SHP77 treated with DMSO at 0.1 percent for 48 hours (cell line): Measurements from ENCODE around the gene EVX1.

Experiments
- DNase-seq: peaks from one replicate; lab custom pipeline; 2025; lab: John Stamatoyannopoulos, UW

The EVX1 gene

DNA sequence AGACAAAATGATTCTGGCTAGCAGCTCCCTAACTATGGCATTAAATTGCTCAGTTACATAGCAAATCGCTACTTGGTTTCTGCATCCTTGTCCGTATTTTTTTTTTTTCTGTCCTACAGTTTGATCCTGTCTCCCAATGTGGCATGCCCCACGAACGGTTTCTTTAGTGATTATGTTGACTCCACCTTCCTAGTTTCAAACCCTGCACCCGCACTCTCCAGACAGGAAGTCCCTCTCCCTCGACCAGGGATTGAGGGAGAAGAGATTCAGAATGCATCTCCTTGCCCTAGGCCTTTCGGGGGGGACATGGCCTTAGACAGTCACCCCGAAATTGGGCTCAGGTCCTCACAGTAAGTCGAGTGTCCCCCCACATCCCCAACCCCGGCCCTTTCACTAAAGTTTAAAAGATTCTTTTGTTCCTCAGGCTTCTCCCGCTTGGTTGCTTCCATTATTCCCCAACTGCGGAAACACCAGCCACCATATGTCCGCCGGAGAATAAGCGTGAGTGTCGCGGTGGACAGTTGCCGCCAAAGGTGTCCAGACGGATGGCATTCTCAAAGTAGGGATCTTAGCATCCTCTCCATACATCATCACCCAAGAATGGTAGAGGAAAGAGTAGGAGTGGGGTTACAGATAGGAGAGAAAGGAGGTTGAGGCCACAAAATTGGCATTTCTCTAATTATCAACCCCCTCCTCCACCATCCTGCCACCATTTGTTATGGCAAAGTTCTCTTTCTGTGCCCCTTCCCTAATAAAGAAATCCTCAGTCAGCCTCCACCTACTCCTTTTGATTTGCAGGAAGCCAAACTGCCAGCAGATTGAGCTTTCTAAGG lies 7.3 kb downstream of the EVX1 start:
- no peak for DNase-seq

DNA sequence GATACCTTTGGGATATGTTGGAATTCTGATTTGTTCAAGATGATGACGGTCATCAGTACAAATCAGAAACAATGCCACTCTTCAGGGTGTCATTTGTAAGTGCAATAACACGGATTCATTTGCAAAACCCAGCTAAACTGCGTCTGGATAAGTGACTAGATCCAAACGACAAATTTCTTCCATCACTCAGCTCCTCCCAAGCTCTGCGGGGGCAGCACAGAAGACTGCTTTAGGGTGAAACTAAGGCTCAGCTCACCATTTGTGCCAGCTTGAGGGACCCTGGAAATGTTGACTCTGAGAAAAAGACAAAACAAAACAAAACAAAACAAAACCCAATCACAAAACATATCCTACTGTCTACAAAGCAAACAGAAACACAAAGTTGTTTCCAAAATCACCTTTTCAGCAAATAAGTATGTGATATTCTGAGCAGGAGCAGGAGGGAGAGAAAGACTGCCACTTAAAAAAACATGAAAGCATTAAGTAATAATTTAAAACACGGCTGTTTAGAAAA lies 8.0 kb downstream of the EVX1 start:
- no peak for DNase-seq

GRCh38 chr7:27251136-27251651 lies 8.6 kb downstream of the EVX1 start:
- no peak for DNase-seq

DNA sequence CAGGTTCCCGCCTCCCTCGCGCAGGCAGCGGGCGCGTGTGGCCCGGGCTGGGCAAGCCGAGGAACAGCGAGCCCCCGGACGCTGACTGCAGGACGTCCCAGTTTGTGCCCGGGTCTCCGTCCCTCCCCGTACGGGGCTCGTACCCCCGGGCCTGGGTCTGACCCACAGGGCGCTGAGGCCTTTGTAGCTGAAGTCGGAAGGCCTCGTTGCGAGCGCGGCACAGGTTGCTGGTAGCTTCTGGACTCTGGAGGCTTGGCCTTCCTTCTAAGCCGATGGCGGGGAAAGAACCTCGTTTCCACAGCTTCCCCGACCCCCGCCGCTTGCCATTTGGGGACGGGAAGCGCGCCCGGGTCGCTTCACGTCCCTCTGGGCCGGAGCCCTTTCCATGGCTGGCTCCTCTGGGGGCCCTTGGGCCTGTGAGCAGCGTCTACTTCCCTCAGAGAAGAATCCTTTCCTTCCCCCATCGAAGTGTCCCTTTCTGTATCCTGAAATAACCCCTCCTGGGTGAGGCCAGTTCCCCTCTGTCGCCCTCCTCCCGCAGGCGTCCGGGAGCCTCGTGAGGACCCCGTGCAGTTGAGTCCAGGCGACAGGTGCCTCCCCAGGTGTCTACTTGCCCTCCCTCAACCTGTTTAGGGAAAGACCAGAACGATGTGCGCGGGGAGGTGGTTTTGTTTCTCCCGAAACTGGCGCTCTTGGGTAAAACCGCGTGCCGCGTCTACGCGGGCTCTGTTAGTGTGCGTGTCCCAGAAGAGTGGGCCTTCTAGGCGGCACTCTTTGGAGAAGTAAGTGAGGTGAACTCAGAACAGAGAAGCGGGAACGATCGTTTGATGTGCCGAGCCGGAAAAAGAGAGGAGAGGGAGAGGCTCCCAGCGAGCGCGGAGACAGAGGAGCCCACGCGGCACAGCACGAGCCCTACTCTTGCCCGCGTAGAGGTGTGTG lies 9.3 kb downstream of the EVX1 start:
- DNase-seq, result no peak

- DNase-seq, result no peak
Observed at GRCh38 chr7:27254625-27255024, 12.0 kb downstream of the EVX1 start.

DNA sequence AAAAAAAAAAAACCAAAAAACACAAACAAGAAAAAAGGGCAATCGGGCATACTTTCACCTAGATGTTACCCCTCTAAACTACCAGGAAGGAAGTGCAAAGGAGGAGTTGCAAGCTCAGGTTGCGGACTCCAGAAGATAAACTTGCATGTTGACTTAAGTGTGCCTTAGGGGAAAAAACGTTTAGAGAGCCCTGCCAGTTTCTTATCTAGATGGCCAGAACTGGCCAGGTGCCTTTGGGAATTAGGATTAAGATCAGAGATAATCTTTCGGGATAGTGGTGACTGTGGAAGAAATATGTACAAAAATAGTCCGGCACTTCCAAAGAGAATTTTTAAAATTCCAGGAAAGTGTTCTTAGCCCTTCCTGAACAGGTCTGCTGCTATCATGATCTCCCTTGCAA lies 17.6 kb downstream of the EVX1 start:
- no peak for DNase-seq

DNA sequence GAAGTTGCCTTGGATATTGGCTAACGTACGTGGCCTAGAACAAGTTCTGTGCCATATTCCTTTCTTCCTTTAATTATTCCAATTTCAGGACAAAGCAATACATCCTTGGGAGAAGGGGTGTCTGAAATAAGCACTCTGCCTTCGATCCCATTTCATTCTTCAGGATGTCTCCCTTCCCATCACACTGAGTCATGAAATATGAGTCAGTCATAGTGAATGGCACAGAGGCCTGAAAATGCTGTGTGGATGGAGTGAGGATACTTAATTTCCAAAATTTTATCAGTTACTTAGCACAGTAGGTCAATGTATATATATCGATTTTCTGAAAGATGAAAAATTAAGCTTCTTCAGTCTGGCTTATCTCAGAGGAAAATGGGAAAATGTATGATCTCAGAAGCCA lies 19.5 kb downstream of the EVX1 start:
- DNase-seq, result no peak

DNA sequence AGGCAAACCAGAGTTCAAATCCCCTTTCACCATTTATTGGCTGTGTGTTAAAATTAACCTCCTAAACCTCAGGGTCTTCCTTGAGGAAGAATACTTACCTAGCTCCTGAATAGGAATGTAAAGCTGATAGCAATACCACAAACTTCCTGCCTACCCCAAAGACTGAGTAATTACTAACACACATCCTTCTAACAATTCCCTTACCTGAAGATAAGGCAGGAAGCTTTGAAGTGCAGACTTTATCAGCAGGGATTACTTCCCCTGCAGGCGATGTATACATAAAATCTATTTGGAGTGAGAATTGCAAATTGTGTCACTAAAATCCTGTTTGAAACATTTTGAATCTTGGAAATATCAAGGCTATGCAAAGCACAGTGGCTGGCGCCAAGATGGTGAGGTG lies 21.2 kb downstream of the EVX1 start:
- no peak for DNase-seq

GRCh38 chr7:27269455-27269854 lies 26.9 kb downstream of the EVX1 start:
- DNase-seq, result no peak

DNA sequence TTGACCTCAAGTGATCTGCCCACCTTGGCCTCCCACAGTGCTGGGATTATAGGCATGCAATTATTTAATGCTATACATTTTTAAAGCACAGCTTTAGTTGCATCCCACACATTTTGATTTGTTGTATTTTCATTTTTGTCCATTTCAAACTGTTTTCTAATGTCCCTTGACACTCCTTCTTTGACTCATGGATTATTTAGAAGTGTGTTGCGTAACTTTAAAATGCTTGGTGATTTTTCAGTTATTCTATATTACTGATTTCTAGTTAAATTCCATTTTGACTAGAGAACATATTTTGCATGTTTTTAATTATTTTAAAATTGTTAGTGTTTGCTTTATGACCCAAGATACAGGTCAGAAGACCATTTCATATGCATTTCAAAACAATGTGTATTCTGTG lies 28.8 kb downstream of the EVX1 start:
- DNase-seq, result no peak

DNA sequence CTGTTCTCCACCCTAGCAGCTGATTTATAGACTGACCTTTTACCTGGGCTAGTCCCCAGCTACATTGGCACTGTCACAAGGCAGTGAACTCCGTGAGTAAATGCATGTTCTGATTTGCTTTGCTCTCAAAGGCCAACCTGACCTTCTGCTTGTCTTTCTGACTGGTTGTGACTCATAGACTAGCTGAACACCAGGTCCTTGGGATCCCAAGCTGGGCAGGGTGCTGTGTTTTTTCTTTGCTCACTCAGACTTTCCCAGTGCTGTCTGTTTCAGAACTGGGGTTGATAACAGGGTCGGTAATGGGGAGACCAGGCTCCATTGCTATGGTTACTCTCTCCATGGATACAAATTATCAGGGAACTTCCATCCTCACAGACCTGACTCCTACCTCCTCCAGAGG lies 35.0 kb downstream of the EVX1 start:
- DNase-seq, result no peak

- no peak for DNase-seq
Observed at GRCh38 chr7:27283558-27283957, 41.0 kb downstream of the EVX1 start.

DNA sequence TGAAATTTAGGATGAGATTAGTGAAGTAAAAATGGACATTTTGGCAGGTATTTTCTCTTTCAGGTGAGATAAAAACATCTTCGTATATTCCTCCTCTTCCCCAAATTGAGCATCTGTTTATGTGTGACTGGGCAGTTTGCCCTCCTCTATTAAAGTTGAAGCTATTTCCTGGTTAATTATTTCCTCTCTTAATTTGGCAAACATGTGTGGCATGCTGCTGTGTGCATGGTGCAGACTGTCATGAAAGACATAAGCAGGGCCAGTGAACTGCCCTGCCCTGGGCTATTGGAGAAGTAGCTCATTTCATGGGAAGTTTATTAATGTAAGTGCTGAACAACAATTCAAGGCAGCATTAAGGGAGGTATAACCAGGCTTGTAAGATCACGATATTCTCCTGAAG lies 52.6 kb downstream of the EVX1 start:
- no peak for DNase-seq

GRCh38 chr7:27297356-27297755 lies 54.8 kb downstream of the EVX1 start:
- no peak for DNase-seq
